Limb (tissue), 2 donors: ENCODE data around the gene SEC14L6.

ENCODE experiments used
- DNase-seq, 2 donors: peaks; one replicate each; pipeline ENCODE4 v3.0.0-alpha.2; 2016; ENCODE audit errors: extremely low spot score in 2 of 2

Gene SEC14L6

GRCh38 chr22:30497466-30498150 is 48.9 kb downstream of the SEC14L6 start:
- DNase-seq: no peak

GRCh38 chr22:30495041-30495784 is 51.3 kb downstream of the SEC14L6 start:
- no peak for DNase-seq

GRCh38 chr22:30492144-30492543 is 54.4 kb downstream of the SEC14L6 start:
- DNase-seq: no peak

GRCh38 chr22:30491381-30491780 is 55.2 kb downstream of the SEC14L6 start:
- DNase-seq: no peak

- no peak for DNase-seq
These were observed 56.1 kb downstream of the SEC14L6 start for GRCh38 chr22:30490399-30490798.

GRCh38 chr22:30488121-30488520 is 58.4 kb downstream of the SEC14L6 start:
- no peak for DNase-seq

GRCh38 chr22:30486661-30487115 is 59.9 kb downstream of the SEC14L6 start:
- no peak for DNase-seq

- DNase-seq: no peak
These were observed 60.4 kb downstream of the SEC14L6 start for GRCh38 chr22:30486118-30486517.

GRCh38 chr22:30485362-30485988 is 61.1 kb downstream of the SEC14L6 start:
- peak in 1 of 2 donors; percentile 62 for DNase-seq

GRCh38 chr22:30483169-30483568 is 63.4 kb downstream of the SEC14L6 start:
- no peak for DNase-seq

- DNase-seq: no peak
These were observed 64.8 kb downstream of the SEC14L6 start for GRCh38 chr22:30481711-30482110.

- no peak for DNase-seq
These were observed 66.6 kb downstream of the SEC14L6 start for GRCh38 chr22:30479981-30480380.

- DNase-seq: no peak
These were observed 71.7 kb downstream of the SEC14L6 start for GRCh38 chr22:30474683-30475424.

- DNase-seq: no peak
These were observed 72.4 kb downstream of the SEC14L6 start for GRCh38 chr22:30474121-30474520.

- DNase-seq: no peak
These were observed 73.4 kb downstream of the SEC14L6 start for GRCh38 chr22:30472994-30473720.
